WTC11 (cell line): ENCODE measurements around the gene SAG.

Experiments
- ATF1 ChIP-seq: sonication (generic); formaldehyde crosslinking; IDR thresholded peaks from 2 replicates; pipeline ENCODE4 v1.8.1; 2023; ENCODE audit warnings: mild to moderate bottlenecking, moderate library complexity, missing genetic modification reagents
- TEAD1 ChIP-seq: sonication (generic); formaldehyde crosslinking; IDR thresholded peaks from 2 replicates; pipeline ENCODE4 v1.8.0; 2022; ENCODE audit warnings: mild to moderate bottlenecking, missing genetic modification reagents
- TEAD4 ChIP-seq: sonication (generic); formaldehyde crosslinking; IDR thresholded peaks from 2 replicates; pipeline ENCODE4 v1.8.0; 2022; ENCODE audit warnings: mild to moderate bottlenecking, missing genetic modification reagents
- ZNF121 ChIP-seq: sonication (generic); formaldehyde crosslinking; IDR thresholded peaks from 2 replicates; pipeline ENCODE4 v1.8.0; 2023; ENCODE audit warnings: missing genetic modification reagents
- TF ChIP-seq, protein P1 (sequence below): sonication (generic); formaldehyde crosslinking; IDR thresholded peaks from 2 replicates; pipeline ENCODE4 v1.8.0; 2022; ENCODE audit warnings: mild to moderate bottlenecking, missing genetic modification reagents
- TF ChIP-seq, protein P2 (sequence below): fragments of 200-600 bp; IDR thresholded peaks from 2 replicates; pipeline ENCODE4 v1.8.0; 2022; ENCODE audit warnings: antibody characterized with exemption
- TF ChIP-seq, protein P3 (sequence below): sonication (generic); formaldehyde crosslinking; IDR thresholded peaks from 2 replicates; pipeline ENCODE4 v1.8.1; 2022; ENCODE audit warnings: low read depth, mild to moderate bottlenecking, moderate library complexity, missing genetic modification reagents, borderline replicate concordance

DNA sequence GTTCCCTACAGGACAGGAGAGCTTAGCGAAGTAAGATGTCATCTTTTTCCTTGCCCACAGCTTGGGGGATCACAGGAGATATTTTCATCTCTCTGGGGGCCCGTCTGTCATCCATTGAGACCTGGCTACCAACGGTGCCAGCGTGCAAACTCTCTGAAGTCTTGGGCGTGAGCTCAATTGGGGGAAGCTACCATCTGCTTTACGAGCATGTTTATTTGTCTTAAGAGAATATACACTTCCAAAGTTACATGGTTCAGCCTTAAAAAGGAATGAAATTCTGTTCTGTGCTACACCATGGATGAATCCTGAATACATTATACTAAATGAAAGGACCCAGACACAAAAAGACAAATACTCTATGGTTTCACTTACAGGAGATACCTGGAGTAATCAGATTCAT lies 13.6 kb downstream of the SAG start:
- TF ChIP-seq ZNF121 (CRISPR knock-in tag) (no peak), ATF1 (CRISPR knock-in tag) (no peak), TEAD1 (CRISPR knock-in tag) (no peak), TEAD4 (CRISPR knock-in tag) (no peak)
- TF ChIP-seq, protein P1, sequence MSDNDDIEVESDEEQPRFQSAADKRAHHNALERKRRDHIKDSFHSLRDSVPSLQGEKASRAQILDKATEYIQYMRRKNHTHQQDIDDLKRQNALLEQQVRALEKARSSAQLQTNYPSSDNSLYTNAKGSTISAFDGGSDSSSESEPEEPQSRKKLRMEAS (CRISPR knock-in tag) = no peak
- TF ChIP-seq, protein P2, sequence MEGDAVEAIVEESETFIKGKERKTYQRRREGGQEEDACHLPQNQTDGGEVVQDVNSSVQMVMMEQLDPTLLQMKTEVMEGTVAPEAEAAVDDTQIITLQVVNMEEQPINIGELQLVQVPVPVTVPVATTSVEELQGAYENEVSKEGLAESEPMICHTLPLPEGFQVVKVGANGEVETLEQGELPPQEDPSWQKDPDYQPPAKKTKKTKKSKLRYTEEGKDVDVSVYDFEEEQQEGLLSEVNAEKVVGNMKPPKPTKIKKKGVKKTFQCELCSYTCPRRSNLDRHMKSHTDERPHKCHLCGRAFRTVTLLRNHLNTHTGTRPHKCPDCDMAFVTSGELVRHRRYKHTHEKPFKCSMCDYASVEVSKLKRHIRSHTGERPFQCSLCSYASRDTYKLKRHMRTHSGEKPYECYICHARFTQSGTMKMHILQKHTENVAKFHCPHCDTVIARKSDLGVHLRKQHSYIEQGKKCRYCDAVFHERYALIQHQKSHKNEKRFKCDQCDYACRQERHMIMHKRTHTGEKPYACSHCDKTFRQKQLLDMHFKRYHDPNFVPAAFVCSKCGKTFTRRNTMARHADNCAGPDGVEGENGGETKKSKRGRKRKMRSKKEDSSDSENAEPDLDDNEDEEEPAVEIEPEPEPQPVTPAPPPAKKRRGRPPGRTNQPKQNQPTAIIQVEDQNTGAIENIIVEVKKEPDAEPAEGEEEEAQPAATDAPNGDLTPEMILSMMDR = no peak
- TF ChIP-seq, protein P3, sequence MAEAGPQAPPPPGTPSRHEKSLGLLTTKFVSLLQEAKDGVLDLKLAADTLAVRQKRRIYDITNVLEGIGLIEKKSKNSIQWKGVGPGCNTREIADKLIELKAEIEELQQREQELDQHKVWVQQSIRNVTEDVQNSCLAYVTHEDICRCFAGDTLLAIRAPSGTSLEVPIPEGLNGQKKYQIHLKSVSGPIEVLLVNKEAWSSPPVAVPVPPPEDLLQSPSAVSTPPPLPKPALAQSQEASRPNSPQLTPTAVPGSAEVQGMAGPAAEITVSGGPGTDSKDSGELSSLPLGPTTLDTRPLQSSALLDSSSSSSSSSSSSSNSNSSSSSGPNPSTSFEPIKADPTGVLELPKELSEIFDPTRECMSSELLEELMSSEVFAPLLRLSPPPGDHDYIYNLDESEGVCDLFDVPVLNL (CRISPR knock-in tag) = no peak
